GM19328 (cell line): Measurements from ENCODE around the gene MYOZ3.

Experiments
- ATAC-seq: cut with Tn5 transposase; IDR thresholded peaks from one replicate; pipeline ENCODE4 v1.9.1; 2021; ENCODE audit warnings: mild to moderate bottlenecking, moderate library complexity; ENCODE audit not compliant: unreplicated experiment

Gene MYOZ3, protein sequence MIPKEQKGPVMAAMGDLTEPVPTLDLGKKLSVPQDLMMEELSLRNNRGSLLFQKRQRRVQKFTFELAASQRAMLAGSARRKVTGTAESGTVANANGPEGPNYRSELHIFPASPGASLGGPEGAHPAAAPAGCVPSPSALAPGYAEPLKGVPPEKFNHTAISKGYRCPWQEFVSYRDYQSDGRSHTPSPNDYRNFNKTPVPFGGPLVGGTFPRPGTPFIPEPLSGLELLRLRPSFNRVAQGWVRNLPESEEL

DNA sequence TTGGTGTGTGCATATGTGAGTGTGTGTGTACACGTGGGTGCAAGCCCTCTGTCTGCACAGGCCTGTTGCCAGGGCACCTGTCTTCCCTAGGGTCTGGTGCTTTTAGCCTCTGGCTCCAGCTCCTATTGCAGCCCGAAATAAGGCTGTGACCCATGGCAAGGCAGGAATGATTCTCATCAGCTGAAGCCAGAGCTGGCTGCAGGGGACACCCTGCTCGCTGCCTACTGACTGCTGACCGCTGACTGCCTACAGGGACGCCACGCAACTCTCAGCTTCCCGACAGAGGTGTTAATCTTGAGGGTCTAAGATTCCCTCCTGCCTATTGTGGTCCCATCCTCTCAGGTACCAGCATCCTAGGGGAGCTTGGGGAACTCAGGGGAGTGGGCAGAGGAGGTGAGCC, at the start of gene MYOZ3:
TSS of gene MYOZ3 (plus strand) at position 166 of the 400 bp plus-strand sequence. CDS start 1,691 bp downstream, outside the sequence.
- no peak for ATAC-seq

DNA sequence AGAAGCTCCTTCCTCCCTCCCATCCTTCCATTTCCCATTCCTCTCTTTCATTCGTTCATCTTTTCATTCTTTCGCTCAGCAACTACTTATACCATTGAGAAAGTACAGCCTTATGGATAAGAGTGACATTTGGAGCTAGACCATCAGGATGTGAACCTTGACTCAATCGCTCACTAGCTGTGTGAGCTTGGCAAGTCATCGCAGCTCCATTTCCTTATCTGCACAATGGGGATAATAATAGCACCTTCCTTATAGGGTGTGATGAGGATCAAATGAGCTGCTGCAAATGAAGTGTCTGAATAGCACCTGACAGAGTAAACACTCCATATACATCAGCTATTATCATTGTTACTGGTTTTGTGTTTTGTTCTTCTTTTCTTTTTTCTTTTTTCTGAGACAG, 48.6 kb upstream of the MYOZ3 start:
- no peak for ATAC-seq

DNA sequence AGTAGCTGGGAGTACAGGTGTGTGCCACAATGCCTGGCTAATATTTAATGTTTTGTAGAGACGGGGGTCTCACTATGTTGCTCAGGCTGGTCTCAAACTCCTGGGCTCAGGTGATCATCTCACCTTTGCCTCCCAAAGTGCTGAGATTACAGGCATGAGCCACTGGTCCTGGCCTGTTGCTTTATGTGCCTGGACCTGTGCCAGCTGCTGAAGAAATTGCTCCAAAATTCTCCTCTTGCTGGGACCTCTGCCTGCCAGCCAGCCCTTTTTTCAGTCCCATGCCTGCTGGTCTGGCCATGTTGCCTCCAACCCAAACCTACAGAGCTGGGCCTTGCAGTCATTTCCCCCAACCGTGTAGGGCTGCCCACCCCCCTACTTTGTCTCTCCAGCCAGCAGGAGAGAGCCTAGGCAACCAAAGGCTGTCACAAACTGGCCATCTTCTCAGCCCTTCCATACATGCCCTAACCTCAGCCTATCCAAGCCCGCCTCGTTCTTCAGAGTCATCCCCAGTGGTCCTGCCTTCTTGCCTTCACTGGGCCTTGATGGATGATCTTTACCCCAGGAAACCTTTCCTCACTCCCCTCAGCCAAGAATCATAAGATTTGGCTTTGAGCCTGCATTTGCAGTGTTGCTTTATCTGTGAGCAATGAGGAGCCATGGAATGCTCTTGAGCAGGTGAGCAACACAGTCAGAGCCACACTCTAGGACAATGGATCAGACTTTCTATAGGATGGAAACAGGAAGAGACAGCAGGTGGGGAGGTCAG, 48.0 kb upstream of the MYOZ3 start:
- ATAC-seq: no peak

DNA sequence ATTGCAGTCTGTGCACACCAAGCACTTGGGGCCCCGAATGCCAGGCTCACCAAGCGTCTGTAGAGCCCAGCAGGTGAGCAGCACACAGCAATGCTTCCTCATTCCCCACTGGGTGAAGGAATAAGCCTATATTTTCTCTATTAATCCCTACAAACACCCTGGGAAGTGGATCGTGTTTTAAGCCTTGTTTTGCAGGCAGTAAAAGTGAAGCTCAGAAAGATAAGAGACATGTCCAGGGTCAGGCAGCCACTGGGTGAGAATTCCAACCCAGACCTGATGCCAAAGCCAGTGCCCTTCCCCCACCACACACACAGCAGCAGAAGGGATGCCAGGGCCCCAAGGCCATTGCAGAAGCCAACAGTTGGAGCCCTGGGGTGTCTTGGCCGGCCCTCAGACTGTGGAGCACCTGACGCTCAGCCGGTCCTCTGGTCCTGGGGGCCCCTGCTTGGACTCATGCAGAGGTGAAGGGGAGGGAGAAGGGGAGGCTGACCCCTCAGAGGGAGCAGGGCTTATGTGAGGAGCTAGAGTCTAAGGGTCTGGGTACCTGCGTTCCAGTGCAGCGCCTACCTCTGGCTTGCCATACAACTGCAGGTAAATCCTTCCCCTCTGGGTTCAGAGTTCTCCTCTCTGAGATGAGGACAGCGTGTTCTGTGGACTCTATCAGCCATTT, 46.9 kb upstream of the MYOZ3 start:
- ATAC-seq: no peak

DNA sequence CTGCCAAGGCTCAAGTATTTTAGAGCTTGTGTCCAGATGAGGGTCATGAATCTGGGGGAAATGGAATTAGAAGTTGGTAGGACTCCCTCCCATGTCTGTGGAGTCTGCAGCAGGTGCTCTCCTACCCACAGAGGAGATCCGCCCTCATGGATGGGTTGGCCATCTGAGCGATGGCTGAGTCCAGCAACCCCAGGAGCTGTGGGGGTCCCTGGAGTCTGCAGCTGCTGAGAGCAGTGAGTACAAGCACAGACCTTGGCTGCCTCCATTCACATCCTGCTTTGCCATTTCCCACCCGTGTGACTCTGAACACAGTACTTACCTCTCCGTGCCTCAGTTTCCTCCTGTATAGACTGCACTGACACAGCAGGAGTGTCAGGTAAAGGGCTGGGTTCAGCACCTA, 46.4 kb upstream of the MYOZ3 start:
- no peak for ATAC-seq

DNA sequence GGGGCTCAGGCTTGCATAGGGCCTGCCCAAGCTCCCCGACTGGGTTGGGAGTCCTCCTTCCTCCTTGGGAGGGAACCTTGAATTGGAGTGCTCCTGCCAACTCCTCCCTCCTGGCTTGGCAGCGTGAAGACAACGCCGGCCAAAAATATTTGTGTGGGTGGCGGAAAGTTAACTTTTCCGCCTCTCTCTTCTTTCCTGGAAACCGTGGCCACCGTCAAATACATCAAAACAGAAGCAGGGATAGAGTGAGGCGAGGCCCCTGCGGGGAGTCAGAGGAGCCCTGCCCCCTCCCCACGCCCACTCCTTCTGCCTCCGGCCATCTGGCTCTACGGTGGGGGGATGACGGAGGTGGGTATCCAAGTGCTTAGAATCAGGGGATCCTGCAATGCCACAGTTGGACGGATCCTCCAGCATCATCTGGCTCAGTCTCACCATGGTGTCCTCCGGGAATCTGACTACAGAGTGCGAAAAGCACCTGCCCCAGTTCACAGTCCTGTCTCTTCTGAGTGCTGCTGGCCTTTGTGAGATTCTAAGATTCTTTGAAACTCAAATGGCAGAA, 45.8 kb upstream of the MYOZ3 start:
- ATAC-seq: no peak

DNA sequence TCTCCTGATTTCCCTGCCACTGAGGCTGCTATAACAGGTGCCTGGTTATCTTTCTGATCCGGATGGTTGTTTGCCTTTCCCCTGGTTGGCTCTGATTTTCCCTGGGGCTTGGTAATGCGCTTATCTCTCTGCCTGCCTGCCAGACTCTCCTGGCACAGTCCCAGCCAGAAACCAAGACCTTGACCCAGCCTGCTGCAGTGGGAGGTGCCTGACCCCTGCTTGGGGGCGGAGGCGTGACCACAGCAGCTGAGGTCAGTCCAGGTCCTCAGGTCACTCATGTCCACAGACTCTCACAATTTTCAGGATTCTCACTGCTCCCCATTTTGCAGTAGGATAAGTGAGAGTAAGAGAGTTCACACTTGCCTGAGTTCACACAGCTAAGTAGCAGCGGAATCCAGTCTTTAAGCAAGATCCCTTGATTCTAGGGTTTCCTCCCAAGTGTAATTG, 45.0 kb upstream of the MYOZ3 start:
- no peak for ATAC-seq

DNA sequence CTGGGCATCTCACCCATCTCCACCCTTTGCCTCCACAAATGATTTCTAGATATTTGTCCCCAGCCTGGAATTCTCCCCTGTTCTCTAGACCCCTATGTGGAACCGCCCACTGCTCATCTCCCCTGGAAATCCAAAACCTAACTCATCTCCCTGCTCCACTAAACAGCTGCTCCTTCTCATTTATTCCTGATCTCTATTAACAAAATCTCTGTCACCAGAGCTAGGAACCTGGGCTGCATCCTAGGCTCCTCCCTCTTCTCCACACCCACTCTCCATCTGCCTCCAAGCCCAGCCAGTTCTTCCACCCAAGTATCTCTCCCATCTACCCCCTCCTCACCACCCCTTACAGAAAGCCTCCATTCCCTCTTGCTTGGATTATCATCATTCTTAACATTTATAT, 44.5 kb upstream of the MYOZ3 start:
- no peak for ATAC-seq

DNA sequence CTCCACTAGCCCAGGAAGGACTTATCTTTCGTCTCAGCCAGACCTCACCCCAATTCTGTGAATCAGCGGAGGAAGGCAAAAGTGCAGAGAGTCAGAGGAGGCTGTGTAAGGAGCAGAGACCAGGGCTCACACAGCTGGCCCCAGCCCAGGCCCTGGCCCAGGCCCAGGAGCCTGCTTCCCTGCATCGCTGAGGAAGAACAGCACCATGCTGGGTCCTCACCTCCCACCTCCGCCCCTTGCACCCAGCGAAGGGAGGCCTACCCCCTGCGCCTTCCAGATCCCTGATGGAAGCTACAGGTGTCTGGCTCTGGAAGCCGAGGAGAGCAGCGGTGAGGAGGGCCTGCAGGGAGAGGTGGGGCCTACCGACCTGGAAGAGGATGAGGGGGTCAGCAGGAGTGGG, 42.9 kb upstream of the MYOZ3 start:
- ATAC-seq: no peak

DNA sequence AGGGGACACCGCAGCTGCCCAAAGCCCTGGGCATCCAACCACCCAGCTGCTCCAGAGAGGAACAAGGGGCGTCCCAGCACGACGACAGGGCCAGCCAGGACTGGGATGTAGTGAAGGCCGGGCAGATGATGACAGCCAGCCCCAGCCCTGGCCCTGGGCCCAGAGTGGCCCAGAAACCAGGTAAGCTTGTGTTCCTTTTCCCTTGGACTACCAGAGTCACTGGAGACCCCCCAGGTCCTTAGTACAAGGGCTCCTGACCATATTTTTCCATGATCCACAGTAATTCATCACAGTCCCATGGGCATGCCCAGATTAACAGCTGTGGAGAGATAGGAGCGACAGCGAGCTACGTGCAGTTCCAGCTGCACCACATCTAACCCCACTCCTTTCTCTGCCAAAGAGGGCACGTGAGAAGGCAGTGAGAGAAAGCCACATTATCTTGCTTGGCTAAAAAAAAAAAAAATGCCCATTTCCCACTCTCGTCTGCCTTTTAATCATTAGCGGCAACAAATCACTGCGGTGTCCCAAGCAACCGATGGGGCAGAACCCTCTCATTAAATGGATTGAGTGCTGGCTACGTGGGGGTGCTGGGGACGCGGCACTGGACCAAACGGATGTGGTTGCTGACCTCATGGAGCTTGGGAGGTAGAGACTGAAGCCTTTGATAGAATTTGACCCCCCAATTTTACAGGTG, 42.3 kb upstream of the MYOZ3 start:
- ATAC-seq: no peak

DNA sequence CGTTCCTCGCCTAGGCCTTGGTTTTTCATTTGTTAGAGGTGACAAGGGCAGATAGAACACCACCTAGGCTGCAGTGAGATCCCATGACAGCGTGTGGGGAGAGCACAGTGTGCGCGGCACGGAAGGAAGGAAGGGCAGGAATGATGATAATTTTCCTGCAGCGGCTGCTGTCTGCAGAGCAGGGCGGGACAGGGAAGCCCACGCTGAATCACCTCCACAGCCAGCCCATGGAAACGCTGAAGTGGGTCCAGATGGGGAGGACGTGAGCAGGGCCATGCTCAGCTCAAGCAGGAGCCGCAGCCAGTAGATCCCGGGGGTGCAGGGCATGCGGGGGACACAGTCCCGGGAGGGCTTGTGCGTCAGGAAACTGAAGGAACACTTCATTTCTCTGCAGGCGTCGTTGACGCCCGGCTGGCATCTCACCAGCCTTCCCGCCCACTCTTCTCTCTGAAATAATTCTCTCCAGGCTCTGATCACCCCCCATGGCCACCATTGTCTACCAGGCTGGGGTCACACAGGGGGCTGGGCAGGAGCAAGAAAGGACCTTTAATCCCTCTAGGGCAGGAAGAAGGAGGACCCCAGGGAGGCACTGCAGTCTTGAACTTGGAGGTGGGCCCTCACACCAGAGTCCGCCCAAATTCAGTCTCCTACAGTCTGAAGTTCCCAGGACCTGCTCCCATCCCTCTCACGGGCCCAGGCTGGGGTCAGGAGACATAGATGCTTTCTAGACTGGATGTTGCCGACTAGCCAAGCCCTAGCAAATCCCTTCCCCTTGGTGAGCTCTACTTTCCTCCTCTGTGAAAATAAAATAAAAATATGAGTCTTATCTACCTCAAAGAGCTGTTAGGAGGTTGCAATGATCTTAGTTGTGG, 41.5 kb upstream of the MYOZ3 start:
- ATAC-seq: no peak

DNA sequence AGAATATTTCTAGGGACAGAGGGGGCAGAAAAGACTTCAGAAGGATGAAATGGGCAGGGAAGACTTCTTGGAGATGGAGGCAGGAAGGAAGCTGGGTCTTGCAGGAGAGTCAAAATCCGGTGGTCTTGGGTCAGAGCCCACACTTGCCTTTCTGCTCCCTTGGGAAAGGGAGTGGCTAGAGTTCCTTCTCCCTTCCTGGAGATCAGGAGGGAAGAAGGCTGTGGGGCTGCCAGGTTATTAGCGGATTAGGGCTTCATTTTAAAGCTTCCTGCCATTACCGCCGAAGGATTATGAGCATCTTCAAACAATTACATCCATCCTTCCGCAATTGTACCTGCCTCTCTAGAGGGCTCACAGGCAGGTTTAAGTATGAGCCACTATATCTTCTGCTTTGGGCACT, 39.8 kb upstream of the MYOZ3 start:
- ATAC-seq: no peak

DNA sequence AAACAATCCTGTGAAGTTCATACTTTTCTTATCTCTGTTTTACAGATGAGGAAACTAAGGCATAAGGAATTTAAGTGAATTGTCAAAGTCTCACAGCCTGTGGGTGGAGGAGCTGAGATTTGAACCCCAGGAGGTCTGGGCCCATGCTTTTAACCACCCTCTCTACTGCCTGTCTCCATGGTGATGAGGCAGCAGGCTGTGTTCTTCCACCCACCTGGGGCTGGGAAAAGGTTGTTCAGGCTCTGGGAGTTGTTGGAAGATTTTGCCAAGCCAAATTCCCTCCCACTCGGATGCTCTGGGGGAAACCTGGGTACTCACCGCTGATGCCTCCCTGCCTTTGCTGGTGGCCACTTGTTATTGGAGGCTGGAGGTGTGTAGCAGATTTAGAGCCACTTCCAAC, 38.9 kb upstream of the MYOZ3 start:
- no peak for ATAC-seq

DNA sequence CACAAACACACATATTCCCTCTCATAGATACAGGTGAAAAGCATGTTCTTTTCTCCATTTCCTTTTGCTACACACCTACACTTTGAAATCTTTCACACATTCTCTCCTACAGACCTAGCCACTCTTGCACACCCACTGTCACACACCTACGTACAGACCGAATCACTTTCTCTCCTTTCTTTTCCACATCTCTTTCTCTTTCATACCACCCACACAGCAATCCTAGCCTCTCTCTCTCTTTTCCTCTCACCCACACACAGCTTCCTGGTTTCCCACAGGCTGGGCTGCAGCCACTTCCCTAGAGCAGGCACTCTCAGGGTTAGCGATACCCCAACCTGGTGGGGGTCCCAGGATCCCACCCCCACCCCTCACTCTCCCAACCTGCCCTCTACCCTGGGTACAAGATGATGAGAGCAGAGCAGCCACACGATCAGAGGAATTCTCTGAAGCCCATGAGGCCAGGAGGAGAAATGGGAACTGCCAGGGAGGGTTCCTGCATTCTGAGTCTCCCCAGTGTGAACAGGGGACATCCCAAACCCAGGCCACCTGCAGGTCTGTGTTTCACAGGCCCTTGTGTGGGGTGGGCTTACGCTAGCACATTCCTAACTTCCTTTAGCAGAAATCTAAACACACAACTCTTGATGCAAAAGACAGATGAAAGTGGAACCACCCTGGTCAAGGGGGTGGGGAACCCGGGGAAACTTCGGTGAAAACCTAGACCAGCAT, 37.7 kb upstream of the MYOZ3 start:
- no peak for ATAC-seq

DNA sequence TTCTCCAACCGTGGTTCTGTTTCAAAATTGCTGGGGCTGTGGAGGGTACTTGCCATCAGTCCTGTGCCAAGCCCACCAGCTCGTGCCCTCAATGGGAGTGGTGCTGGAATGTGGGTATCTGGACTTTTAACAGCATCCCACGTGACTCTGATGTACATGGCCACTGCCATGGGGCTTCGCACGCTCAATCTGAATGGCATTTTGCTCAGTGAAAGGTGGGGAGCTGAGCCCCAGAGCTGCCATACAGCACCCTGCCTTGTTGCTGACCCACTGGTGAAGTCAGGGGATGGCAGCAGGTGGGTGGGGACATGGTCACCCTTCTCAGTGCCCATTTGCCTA, 37.2 kb upstream of the MYOZ3 start:
- no peak for ATAC-seq

DNA sequence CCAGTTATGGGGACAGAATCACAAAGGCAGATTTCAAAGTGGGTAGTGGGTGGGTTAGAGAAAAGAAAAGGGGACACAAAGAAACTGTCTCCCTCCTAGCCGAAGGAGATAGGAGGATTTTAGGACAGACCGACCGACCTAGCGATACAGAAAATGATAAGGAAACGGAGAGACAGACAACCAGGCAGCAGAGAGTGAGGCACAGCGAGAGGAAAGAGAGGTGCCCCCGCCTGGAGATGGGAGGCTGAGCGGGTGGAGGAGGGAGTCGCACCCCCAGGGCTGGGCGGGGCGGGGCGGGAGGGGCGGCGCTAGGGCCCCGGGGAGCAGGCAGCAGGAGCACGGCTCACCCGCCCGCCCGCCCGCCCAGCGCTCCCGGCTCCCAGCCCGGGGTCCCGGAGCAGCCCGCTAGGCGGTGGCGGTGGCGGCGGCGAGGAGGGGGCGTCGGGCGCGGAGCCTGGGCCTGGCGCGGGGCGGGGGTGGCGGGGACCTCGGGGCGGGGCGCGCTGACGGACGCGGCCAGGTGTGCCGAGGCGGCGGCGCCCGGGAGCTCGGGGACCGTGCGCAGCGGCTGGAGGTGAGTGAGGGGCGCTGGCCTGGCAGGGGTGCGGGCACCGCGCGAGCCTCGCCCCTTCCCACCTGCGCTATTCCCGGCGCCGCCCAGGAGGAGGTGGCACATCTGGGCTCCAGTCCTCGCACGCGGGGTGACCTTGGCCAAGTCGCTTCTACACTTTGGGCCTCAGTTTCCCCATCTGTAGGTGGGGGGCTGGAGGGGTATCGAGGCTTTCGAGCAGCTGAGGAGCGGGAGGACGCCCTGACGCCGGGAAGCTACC, 36.5 kb upstream of the MYOZ3 start:
- peak; percentile 38 for ATAC-seq

DNA sequence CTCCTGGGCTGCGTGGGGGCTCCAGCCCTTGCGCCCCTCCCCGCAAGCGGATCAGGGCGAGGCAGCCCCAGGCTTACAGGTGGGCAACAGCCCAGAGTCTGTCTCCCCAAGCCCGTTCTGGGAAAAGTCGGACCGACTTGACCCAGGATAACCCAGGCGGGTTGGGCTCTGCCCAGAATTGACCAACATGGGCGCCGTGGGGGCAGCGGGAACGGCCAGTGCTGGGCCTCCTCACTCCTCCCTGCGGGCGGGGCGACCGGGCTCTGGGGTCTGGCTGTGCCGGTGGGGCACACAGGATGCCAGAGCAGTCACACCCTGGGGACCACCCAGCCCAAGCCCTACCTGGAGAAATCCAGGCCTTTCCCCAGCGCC, 35.9 kb upstream of the MYOZ3 start:
- no peak for ATAC-seq

DNA sequence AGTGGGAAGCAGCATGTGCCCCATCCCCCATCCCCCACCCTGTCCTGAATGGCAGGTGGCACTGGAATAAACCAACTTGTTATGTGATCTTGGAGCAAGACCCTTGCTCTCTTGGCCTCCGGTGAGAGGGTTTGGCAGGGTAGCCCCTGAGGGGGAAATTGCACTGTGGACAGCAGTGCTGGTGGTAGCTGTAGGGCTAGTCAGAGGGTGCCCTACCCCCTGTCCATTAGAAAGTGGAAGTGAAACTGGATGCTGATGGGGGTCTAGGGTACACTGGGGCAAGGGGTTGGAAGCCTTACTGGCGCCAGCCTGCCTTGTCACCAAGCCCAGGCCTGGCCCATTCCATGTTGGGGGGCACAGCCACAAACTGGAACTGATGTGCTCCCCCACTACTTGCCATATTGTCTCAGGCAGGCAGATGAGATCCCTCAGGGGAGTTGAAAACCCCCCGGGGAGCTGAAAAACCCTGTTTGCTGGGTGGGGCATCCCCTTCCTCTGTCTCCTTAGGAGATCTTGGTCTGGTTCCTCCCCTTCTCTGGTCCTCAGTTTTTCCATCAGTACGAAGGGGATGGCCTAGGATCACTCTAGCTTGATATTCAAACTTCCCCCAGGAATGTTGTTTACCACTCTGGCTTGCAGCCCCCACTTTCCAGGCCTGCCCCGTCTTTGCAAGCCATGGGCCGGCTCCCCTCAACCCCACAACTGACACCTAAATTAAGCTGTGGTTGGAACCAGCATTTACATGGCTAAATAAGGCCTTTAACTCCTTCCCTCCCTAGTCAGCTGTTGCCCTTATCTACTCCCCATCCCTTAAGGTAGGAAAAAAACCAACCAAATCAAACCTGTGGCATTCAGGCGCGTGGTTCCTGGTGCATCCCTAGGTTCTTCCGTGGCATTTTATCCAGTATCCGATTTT, 35.0 kb upstream of the MYOZ3 start:
- peak; percentile 34 for ATAC-seq
